HG02623 (cell line): ENCODE measurements around the gene PIGR.

Experiments used
- ATAC-seq: cut with Tn5 transposase; IDR thresholded peaks from one replicate; pipeline ENCODE4 v1.9.1; 2021; ENCODE audit warnings: moderate library complexity; ENCODE audit not compliant: unreplicated experiment

Gene PIGR, protein sequence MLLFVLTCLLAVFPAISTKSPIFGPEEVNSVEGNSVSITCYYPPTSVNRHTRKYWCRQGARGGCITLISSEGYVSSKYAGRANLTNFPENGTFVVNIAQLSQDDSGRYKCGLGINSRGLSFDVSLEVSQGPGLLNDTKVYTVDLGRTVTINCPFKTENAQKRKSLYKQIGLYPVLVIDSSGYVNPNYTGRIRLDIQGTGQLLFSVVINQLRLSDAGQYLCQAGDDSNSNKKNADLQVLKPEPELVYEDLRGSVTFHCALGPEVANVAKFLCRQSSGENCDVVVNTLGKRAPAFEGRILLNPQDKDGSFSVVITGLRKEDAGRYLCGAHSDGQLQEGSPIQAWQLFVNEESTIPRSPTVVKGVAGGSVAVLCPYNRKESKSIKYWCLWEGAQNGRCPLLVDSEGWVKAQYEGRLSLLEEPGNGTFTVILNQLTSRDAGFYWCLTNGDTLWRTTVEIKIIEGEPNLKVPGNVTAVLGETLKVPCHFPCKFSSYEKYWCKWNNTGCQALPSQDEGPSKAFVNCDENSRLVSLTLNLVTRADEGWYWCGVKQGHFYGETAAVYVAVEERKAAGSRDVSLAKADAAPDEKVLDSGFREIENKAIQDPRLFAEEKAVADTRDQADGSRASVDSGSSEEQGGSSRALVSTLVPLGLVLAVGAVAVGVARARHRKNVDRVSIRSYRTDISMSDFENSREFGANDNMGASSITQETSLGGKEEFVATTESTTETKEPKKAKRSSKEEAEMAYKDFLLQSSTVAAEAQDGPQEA

GRCh38 chr1:206946261-206946660, at the start of gene PIGR:
PIGR (minus strand) TSS chr1:206946466; CDS start chr1:206940531, 5,935 bp downstream.
- no peak for ATAC-seq

DNA sequence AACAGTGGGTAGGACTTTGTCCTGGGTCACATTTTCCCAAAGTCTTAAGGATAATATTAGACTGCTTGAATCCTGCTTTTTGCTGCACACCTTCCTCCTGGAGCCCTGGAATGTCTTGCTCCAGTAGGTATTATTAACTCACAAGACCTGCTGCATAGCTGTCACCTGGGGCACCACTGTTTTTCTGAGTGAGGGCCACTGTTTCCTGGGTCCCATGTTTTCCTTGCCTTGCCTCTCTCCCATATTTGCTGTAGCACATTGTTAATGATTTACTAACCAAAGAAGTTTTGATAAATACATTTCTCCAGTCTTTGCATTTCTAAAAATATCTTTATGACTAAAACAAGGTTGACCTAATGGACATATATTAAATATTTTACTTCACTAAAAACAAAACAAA, 46.5 kb upstream of the PIGR start:
- ATAC-seq: no peak

DNA sequence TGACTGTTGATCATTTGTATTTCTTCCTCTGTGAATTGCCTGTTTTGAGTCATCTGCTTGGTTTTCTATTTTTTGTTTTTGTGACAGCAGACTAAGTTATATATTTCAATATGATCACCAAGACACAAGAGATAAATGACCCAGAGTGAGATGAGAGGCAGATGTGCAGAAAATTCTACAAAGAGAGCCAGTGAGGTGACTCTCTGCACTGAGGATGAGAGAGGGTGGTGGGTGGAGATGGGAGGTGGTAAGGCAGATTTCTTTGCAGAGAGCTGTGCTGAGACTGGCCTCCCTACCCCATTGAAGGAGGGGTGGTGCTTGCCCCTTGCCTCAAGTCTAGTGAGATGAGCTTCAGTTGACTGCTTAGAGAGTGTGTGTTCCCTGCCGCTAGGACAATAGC, 41.6 kb upstream of the PIGR start:
- no peak for ATAC-seq

- no peak for ATAC-seq
Measured at GRCh38 chr1:206986885-206987284, 40.6 kb upstream of the PIGR start.

DNA sequence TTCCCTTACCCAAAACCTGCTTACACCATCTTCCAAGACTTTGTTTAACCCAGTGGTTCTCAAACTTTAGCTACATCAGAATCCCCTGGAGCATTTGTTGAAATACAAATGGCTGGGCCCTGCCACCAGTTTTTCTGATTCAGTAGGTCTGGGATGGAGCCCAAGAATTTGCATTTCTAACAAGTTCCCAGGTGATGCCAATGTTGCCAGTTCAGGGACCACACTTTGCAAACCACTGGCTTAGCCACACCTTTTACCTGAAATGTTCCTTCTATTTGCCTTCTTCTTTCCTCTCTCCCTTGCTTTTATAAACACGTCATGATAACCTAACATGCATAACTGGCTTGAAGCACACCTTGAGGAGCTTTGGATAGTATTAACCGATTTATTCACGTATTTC, 40.1 kb upstream of the PIGR start:
- ATAC-seq: no peak

GRCh38 chr1:206985162-206985749, 39.0 kb upstream of the PIGR start:
- ATAC-seq: no peak

DNA sequence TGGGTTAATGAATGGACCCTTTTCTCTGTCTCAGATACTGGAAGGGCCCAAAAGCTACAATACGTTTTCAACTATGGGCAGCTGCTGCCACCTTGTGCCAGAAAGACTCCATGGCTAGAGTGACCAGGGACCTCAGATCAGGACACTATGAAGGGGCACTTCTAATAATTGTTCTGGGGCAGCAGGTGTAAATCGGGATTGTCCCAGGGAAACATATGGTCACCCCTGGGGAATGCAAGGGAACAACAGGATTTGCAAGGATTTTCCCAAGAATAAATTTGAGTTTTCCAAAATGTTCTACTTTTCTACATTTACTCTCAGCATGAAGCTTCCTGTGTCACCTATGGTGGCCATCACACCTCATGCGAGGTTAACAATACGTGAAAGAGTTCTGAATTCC, 36.0 kb upstream of the PIGR start:
- ATAC-seq: no peak

DNA sequence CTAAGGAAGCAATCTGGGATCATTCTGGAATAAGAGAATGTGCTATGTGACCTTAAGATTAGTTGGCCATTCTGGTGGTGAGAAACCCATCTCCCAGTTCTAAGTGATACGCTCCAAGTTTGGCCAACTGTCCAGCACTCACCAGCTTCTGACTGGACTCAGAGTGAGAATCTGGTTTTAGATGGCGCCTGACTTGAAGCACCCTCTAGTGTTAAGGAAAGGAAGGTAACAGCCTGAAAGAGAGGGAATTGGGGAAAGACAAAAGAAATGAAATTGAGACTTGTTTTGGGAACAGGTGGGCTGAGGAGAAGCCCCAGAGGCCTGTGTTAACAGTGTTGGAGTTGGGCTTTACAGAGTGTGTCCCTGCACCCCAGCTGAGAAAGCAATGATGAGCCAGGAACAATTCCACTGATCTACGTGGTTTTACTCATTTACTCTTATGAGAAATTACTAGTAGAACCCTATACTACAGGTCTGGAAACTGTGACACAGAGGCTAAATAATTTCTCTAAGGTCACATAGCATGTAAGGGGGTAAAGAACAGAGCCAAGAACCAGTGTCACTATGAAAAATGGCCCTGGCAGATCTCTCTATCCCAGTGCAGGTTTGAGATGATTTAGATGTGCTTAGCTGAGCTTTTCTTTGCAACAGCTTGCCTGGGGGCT, 33.2 kb upstream of the PIGR start:
- ATAC-seq: no peak

- no peak for ATAC-seq
Measured at GRCh38 chr1:206978259-206978658, 32.0 kb upstream of the PIGR start.

- no peak for ATAC-seq
Measured at GRCh38 chr1:206975306-206975705, 29.0 kb upstream of the PIGR start.

DNA sequence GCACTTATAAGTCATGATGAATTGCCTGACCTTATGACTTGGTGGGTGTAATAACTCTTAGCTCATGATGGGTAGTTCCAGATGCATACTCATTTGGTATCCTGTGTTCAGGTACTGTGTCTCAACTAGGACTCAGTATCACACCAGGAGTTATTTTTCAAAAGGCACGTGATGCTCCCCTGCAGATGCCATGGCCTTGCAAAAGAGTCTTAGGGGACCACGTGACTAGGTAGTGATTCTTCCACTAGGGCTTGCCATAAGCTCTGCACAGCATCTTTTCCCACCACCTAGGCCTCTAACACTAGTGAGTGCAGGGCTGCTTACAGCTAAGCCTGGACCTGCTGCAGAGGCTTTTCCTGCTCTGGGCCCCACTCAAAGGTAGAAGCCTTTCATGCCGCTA, 27.9 kb upstream of the PIGR start:
- no peak for ATAC-seq

DNA sequence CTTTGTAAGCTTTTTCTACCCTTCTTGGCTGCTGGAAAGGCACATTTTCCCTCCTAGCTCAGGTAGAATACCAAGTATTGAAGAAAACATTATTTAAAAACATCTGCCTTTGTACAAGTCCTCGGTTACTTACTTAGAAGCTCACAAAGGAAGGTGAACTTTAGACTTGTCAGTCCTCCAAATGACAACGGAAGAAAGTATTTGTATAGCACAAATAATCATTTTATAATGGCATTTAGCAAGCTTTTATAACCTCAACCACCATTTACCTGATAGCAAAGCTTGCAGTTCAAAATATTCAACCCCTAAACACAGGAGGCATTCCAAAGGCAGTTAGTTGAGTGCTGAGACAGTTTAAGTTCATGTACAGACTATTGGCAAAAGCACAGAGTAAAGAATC, 26.5 kb upstream of the PIGR start:
- ATAC-seq: no peak

DNA sequence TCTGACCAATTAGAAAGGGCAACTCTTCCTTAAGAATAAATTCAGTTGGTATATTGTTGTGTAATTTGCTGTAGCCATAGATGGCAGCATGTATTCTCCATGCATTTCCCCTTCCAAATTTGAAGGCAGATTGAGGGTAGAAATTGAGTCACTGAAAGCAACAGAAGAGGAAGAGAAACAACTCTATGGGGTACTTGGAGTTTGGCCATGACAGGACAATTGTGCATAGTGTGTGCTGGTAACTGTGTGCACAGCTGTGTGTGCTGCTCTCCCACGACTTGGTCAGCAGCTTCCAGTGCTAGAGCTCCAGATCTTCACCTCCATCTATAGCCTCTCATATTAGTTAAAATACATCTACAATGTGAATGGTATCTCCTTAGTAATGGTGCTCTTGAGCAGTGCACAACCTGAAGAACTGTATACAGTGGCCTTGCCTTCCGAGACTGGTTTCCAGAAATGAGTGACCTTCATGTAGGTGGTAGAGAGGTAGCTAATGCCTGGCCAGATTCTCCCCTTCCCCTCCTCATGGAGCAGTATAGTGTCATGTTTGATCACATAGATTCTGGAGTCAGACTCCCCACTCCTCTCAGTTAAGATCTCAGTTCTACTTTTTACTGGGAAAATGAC, 24.9 kb upstream of the PIGR start:
- ATAC-seq: no peak

DNA sequence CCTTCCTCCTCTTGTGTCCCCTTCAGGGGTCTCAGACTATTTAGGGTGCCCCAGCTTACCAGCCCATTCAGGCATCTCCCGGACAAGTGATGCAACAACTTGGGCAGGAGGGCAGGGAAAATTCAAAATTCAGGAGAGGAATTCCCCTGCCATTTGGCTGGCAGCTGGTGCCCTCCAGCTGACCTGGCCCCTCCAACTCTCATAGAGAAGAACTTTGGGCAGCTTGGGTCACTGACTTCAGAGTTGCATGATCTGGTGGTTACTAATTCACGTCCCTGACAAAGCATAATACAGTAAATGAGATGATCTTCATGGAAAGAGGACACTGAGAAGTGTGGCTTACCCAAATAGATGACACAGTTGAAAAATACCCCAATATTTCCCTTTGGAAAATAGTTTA, 24.2 kb upstream of the PIGR start, which contains the start of gene FCAMR:
Gene FCAMR (minus strand): TSS at position 15 of the 400 bp plus-strand sequence. CDS start 335 bp downstream, outside the sequence.
- ATAC-seq: no peak

DNA sequence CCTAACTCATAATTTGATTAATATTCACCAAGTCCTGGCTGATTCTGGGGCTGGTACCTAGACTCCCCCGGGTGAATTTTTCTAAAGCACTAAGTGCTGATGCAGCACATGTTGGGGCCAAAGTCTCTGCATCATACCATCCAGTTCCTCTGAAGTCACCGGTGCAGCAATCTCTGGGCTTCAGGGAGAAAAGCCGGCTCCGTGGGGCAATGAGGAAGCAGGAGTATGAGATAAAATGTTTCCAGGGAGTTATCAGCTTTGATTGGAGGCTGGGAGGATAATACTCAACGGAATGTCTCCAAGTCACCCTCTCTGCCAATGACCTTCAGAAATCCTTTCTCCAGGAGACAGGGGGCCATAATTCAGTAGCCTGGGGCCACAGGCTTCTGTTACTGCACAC, 22.8 kb upstream of the PIGR start:
- ATAC-seq: no peak

- ATAC-seq: no peak
Measured at GRCh38 chr1:206967096-206967849, 21.0 kb upstream of the PIGR start.

- ATAC-seq: no peak
Measured at GRCh38 chr1:206965781-206966180, 19.5 kb upstream of the PIGR start.

GRCh38 chr1:206963740-206964139, 17.5 kb upstream of the PIGR start:
- ATAC-seq: no peak

- no peak for ATAC-seq
Measured at GRCh38 chr1:206963119-206963712, 16.9 kb upstream of the PIGR start.

- no peak for ATAC-seq
Measured at GRCh38 chr1:206962272-206962671, 16.0 kb upstream of the PIGR start.
